HEK293 (cell line): ENCODE measurements around the gene PLB1.

ENCODE experiments used
- CTCF ChIA-PET: fragments of 350-600 bp; formaldehyde crosslinking; extraction: SDS; loops from one replicate; lab custom pipeline; 2021; ENCODE audit warnings: antibody characterized with exemption; lab: Yijun Ruan, JAX
- POLR2A ChIA-PET: fragments of 300-600 bp; formaldehyde crosslinking; extraction: SDS; loops from one replicate; lab custom pipeline; 2020; ENCODE audit warnings: antibody characterized with exemption, inconsistent platforms; lab: Yijun Ruan, JAX
- H3K27ac ChIP-seq: fragments of 200-500 bp; sonication (Bioruptor generic); 2 replicates; pipeline ENCODE4 v1.5.1; 2014; ENCODE audit warnings: low read depth, low read length, control low read depth, inconsistent platforms; ENCODE audit errors: extremely low read depth
- H3K36me3 ChIP-seq, 2 experiments: fragments of 200-500 bp in 1 of 2; sonication (Bioruptor generic) in 1 of 2; 1 replicate in 1 of 2; 2 replicates in 1 of 2; pipeline ENCODE4 v1.5.1; 2014 to 2017; ENCODE audit warnings: inconsistent platforms in 2 of 2, low read length in 2 of 2; ENCODE audit not compliant: control insufficient read depth in 2 of 2, insufficient read depth in 1 of 2
- H3K4me1 ChIP-seq: fragments of 200-500 bp; sonication (Bioruptor generic); 2 replicates; pipeline ENCODE4 v1.5.1; 2014; ENCODE audit warnings: mild to moderate bottlenecking, low read length, inconsistent platforms; ENCODE audit not compliant: control insufficient read depth, insufficient read depth
- H3K4me3 ChIP-seq: 2 replicates; pipeline ENCODE4 v1.5.1; 2011; ENCODE audit warnings: low read depth, mild to moderate bottlenecking, control low read depth, low read length, moderate library complexity
- H3K9me3 ChIP-seq: fragments of 200-500 bp; sonication (Bioruptor generic); 2 replicates; pipeline ENCODE4 v1.5.1; 2014; ENCODE audit warnings: low read depth, low read length, inconsistent platforms; ENCODE audit not compliant: control insufficient read depth, insufficient read depth
- BCL6B ChIP-seq: fragments of 450-650 bp; formaldehyde crosslinking; IDR thresholded peaks from 2 replicates; pipeline ENCODE4 v1.5.1; 2017; ENCODE audit warnings: missing biosample characterization, missing genetic modification characterization
- GLI4 ChIP-seq: fragments of 450-650 bp; formaldehyde crosslinking; IDR thresholded peaks from 2 replicates; pipeline ENCODE4 v1.5.1; 2016; ENCODE audit warnings: missing biosample characterization, missing genetic modification characterization
- GLIS1 ChIP-seq: fragments of 450-650 bp; formaldehyde crosslinking; IDR thresholded peaks from 2 replicates; pipeline ENCODE4 v1.5.1; 2016; ENCODE audit warnings: missing biosample characterization, missing genetic modification characterization
- HOXA7 ChIP-seq: sonication (generic); formaldehyde crosslinking; IDR thresholded peaks from 2 replicates; pipeline ENCODE4 v1.8.1; 2022; ENCODE audit warnings: missing genetic modification reagents, borderline replicate concordance
- HOXD13 ChIP-seq: sonication (generic); formaldehyde crosslinking; IDR thresholded peaks from 2 replicates; pipeline ENCODE4 v1.8.0; 2022; ENCODE audit warnings: missing genetic modification reagents, borderline replicate concordance
- KLF9 ChIP-seq: fragments of 450-650 bp; formaldehyde crosslinking; IDR thresholded peaks from 2 replicates; pipeline ENCODE4 v1.5.1; 2016; ENCODE audit warnings: missing biosample characterization, missing genetic modification characterization, low read depth
- MEIS1 ChIP-seq: sonication (generic); formaldehyde crosslinking; IDR thresholded peaks from 2 replicates; pipeline ENCODE4 v1.8.1; 2022; ENCODE audit warnings: missing genetic modification reagents, mild to moderate bottlenecking, borderline replicate concordance
- RBAK ChIP-seq: fragments of 450-650 bp; formaldehyde crosslinking; IDR thresholded peaks from 2 replicates; pipeline ENCODE4 v1.5.1; 2016; ENCODE audit warnings: missing biosample characterization, missing genetic modification characterization
- REPIN1 ChIP-seq: fragments of 450-650 bp; formaldehyde crosslinking; IDR thresholded peaks from 2 replicates; pipeline ENCODE4 v1.5.1; 2017; ENCODE audit warnings: missing biosample characterization, missing genetic modification characterization, low read depth
- ZBTB10 ChIP-seq: fragments of 450-650 bp; formaldehyde crosslinking; IDR thresholded peaks from 2 replicates; pipeline ENCODE4 v1.5.1; 2016; ENCODE audit warnings: missing biosample characterization, missing genetic modification characterization
- ZBTB20 ChIP-seq: fragments of 450-650 bp; formaldehyde crosslinking; IDR thresholded peaks from 2 replicates; pipeline ENCODE4 v1.5.1; 2016; ENCODE audit warnings: missing biosample characterization, missing genetic modification characterization
- ZBTB44 ChIP-seq: fragments of 450-650 bp; IDR thresholded peaks from 2 replicates; pipeline ENCODE4 v1.5.1; 2018; ENCODE audit warnings: missing biosample characterization, mild to moderate bottlenecking, missing genetic modification characterization
- ZBTB8A ChIP-seq: fragments of 450-650 bp; formaldehyde crosslinking; IDR thresholded peaks from 2 replicates; pipeline ENCODE4 v1.5.1; 2016; ENCODE audit warnings: missing biosample characterization, missing genetic modification characterization
- ZFHX2 ChIP-seq: fragments of 450-650 bp; formaldehyde crosslinking; conservative IDR thresholded peaks from 2 replicates; pipeline ENCODE4 v1.5.1; 2016; ENCODE audit warnings: missing biosample characterization, missing genetic modification characterization
- ZFP37 ChIP-seq: fragments of 450-650 bp; formaldehyde crosslinking; IDR thresholded peaks from 2 replicates; pipeline ENCODE4 v1.5.1; 2016; ENCODE audit warnings: missing biosample characterization, missing genetic modification characterization
- ZNF121 ChIP-seq: fragments of 450-650 bp; formaldehyde crosslinking; IDR thresholded peaks from 2 replicates; pipeline ENCODE4 v1.5.1; 2016; ENCODE audit warnings: missing biosample characterization, missing genetic modification characterization
- ZNF133 ChIP-seq: fragments of 450-650 bp; formaldehyde crosslinking; IDR thresholded peaks from 2 replicates; pipeline ENCODE4 v1.5.1; 2016; ENCODE audit warnings: missing biosample characterization, missing genetic modification characterization
- ZNF16 ChIP-seq: fragments of 450-650 bp; formaldehyde crosslinking; IDR thresholded peaks from 2 replicates; pipeline ENCODE4 v1.5.1; 2016; ENCODE audit warnings: low read depth, missing biosample characterization, missing genetic modification characterization
- ZNF292 ChIP-seq: fragments of 450-650 bp; formaldehyde crosslinking; IDR thresholded peaks from 2 replicates; pipeline ENCODE4 v1.5.1; 2016; ENCODE audit warnings: low read depth, missing biosample characterization, missing genetic modification characterization, borderline replicate concordance
- ZNF302 ChIP-seq: fragments of 450-650 bp; formaldehyde crosslinking; IDR thresholded peaks from 2 replicates; pipeline ENCODE4 v1.5.1; 2016; ENCODE audit warnings: missing biosample characterization, missing genetic modification characterization, low read depth
- ZNF394 ChIP-seq: fragments of 450-650 bp; formaldehyde crosslinking; IDR thresholded peaks from 2 replicates; pipeline ENCODE4 v1.5.1; 2016; ENCODE audit warnings: missing biosample characterization, missing genetic modification characterization, mild to moderate bottlenecking, moderate library complexity, borderline replicate concordance
- ZNF501 ChIP-seq: fragments of 450-650 bp; formaldehyde crosslinking; IDR thresholded peaks from 2 replicates; pipeline ENCODE4 v1.5.1; 2016; ENCODE audit warnings: missing biosample characterization, missing genetic modification characterization
- ZNF580 ChIP-seq: fragments of 450-650 bp; formaldehyde crosslinking; IDR thresholded peaks from 2 replicates; pipeline ENCODE4 v1.5.1; 2016; ENCODE audit warnings: missing biosample characterization, missing genetic modification characterization
- ZNF600 ChIP-seq: fragments of 450-650 bp; formaldehyde crosslinking; IDR thresholded peaks from 2 replicates; pipeline ENCODE4 v1.5.1; 2016; ENCODE audit warnings: missing biosample characterization, missing genetic modification characterization
- ZNF610 ChIP-seq: fragments of 450-650 bp; formaldehyde crosslinking; IDR thresholded peaks from 2 replicates; pipeline ENCODE4 v1.5.1; 2016; ENCODE audit warnings: missing biosample characterization, missing genetic modification characterization, borderline replicate concordance
- ZNF660 ChIP-seq: fragments of 450-650 bp; IDR thresholded peaks from 2 replicates; pipeline ENCODE4 v1.5.1; 2018; ENCODE audit warnings: missing biosample characterization, mild to moderate bottlenecking, missing genetic modification characterization
- ZNF670 ChIP-seq: fragments of 450-650 bp; formaldehyde crosslinking; IDR thresholded peaks from 2 replicates; pipeline ENCODE4 v1.5.1; 2016; ENCODE audit warnings: missing biosample characterization, missing genetic modification characterization, low read depth
- ZNF707 ChIP-seq: fragments of 450-650 bp; formaldehyde crosslinking; IDR thresholded peaks from 2 replicates; pipeline ENCODE4 v1.5.1; 2016; ENCODE audit warnings: missing biosample characterization, missing genetic modification characterization
- ZNF76 ChIP-seq: fragments of 450-650 bp; formaldehyde crosslinking; IDR thresholded peaks from 2 replicates; pipeline ENCODE4; 2016; ENCODE audit warnings: low read depth, missing biosample characterization, missing genetic modification characterization, borderline replicate concordance
- ZNF777 ChIP-seq: fragments of 450-650 bp; formaldehyde crosslinking; IDR thresholded peaks from 2 replicates; pipeline ENCODE4 v1.5.1; 2017; ENCODE audit warnings: missing biosample characterization, missing genetic modification characterization, borderline replicate concordance
- ZNF785 ChIP-seq: fragments of 450-650 bp; formaldehyde crosslinking; IDR thresholded peaks from 2 replicates; pipeline ENCODE4 v1.5.1; 2016; ENCODE audit warnings: missing biosample characterization, missing genetic modification characterization
- ZNF843 ChIP-seq: fragments of 450-650 bp; formaldehyde crosslinking; IDR thresholded peaks from 2 replicates; pipeline ENCODE4 v1.5.1; 2016; ENCODE audit warnings: missing biosample characterization, missing genetic modification characterization

Gene PLB1

GRCh38 chr2:28484835-28485234 is 11.0 kb upstream of the PLB1 start:
- no peak for TF ChIP-seq ZBTB8A (tag by site-specific recombination)
- no peak for TF ChIP-seq GLIS1 (tag by site-specific recombination)
- no peak for TF ChIP-seq ZFP37
- TF ChIP-seq ZNF76 (tag by site-specific recombination), result no peak
- no peak for TF ChIP-seq HOXD13 (CRISPR knock-in tag)
- no peak for TF ChIP-seq HOXA7 (CRISPR knock-in tag)
- no peak for TF ChIP-seq ZNF660
- TF ChIP-seq BCL6B (tag by site-specific recombination), result no peak
- TF ChIP-seq ZNF610 (tag by site-specific recombination), result no peak
- TF ChIP-seq ZBTB44 (tag by site-specific recombination), result no peak
- no peak for TF ChIP-seq ZNF292 (tag by site-specific recombination)
- no peak for TF ChIP-seq ZNF501 (tag by site-specific recombination)
- TF ChIP-seq ZNF16 (tag by site-specific recombination), result no peak
- no peak for TF ChIP-seq ZNF133 (tag by site-specific recombination)
- TF ChIP-seq ZNF785 (tag by site-specific recombination), result no peak
- no peak for TF ChIP-seq ZNF707 (tag by site-specific recombination)
- TF ChIP-seq GLI4 (tag by site-specific recombination), result no peak
- TF ChIP-seq MEIS1 (CRISPR knock-in tag), result no peak
- no peak overlapping the region for H3K27ac ChIP-seq
- ChIA-PET POLR2A (no interaction called here), CTCF (no interaction called here)
- no peaks in the 10 kb centered on the region for H3K4me1 ChIP-seq
- H3K4me3 ChIP-seq, result no peak overlapping the region
- H3K36me3 ChIP-seq, result no peaks in the 10 kb centered on the region
- no peaks in the 10 kb centered on the region for H3K9me3 ChIP-seq

- H3K9me3 ChIP-seq, result no peaks in the 10 kb centered on the region
- CTCF ChIA-PET, result no interaction called here
- TF ChIP-seq ZNF777 (tag by site-specific recombination), result no peak
- TF ChIP-seq ZNF302 (tag by site-specific recombination), result no peak
- TF ChIP-seq ZNF670, result no peak
- TF ChIP-seq ZNF394 (tag by site-specific recombination), result no peak
- TF ChIP-seq ZNF600 (tag by site-specific recombination), result no peak
- no peak for TF ChIP-seq ZNF121 (tag by site-specific recombination)
- no peak for TF ChIP-seq ZFHX2
- no peak for TF ChIP-seq ZNF843 (tag by site-specific recombination)
- no peak for TF ChIP-seq ZBTB20 (tag by site-specific recombination)
- TF ChIP-seq ZBTB10, result no peak
- TF ChIP-seq KLF9 (tag by site-specific recombination), result no peak
- TF ChIP-seq ZNF580 (tag by site-specific recombination), result no peak
- TF ChIP-seq RBAK, result no peak
- TF ChIP-seq REPIN1, result no peak
- H3K4me1 ChIP-seq, result no peaks in the 10 kb centered on the region
- no peaks in the 10 kb centered on the region for H3K36me3 ChIP-seq
- no peak overlapping the region for H3K27ac ChIP-seq
- POLR2A ChIA-PET, result no interaction called here
- no peak overlapping the region for H3K4me3 ChIP-seq
Measured at GRCh38 chr2:28486526-28486925, 9.3 kb upstream of the PLB1 start.
